DMS114 treated with DMSO at 0.1 percent for 48 hours (cell line): ENCODE data around the gene MFAP2.
"Not testable (repeated sequence)": the region's sequence is repeated elsewhere in the genome, so short reads cannot be mapped to it uniquely, and the experiment has no call there.

ENCODE experiments used
- DNase-seq: peaks from one replicate; lab custom pipeline; 2025; ENCODE audit not compliant: unreplicated experiment; lab: John Stamatoyannopoulos, UW

Gene MFAP2

GRCh38 chr1:16965486-16966067 lies 14.8 kb downstream of the MFAP2 start:
- DNase-seq: no peak

GRCh38 chr1:16964169-16964568 lies 16.3 kb downstream of the MFAP2 start:
- not testable (repeated sequence) for DNase-seq

GRCh38 chr1:16961297-16962133 lies 18.9 kb downstream of the MFAP2 start:
- no peak for DNase-seq

GRCh38 chr1:16960560-16961296 lies 19.7 kb downstream of the MFAP2 start:
- DNase-seq: no peak

GRCh38 chr1:16958475-16958874 lies 21.9 kb downstream of the MFAP2 start:
- DNase-seq: no peak

GRCh38 chr1:16957731-16958130 lies 22.7 kb downstream of the MFAP2 start:
- DNase-seq: no peak

- DNase-seq: no peak
Measured at GRCh38 chr1:16956775-16957174, 23.6 kb downstream of the MFAP2 start.

GRCh38 chr1:16955186-16955585 lies 25.2 kb downstream of the MFAP2 start:
- DNase-seq: no peak

- DNase-seq: no peak
Measured at GRCh38 chr1:16954579-16954978, 25.8 kb downstream of the MFAP2 start.

- not testable (repeated sequence) for DNase-seq
Measured at GRCh38 chr1:16952376-16952775, 28.0 kb downstream of the MFAP2 start.

- DNase-seq: not testable (repeated sequence)
Measured at GRCh38 chr1:16949026-16949425, 31.4 kb downstream of the MFAP2 start.

- not testable (repeated sequence) for DNase-seq
Measured at GRCh38 chr1:16948282-16948891, 32.0 kb downstream of the MFAP2 start.

GRCh38 chr1:16946646-16947045 lies 33.8 kb downstream of the MFAP2 start:
- no peak for DNase-seq

- DNase-seq: not testable (repeated sequence)
Measured at GRCh38 chr1:16946185-16946584, 34.2 kb downstream of the MFAP2 start.

GRCh38 chr1:16945512-16945911 lies 34.9 kb downstream of the MFAP2 start:
- DNase-seq: not testable (repeated sequence)

- no peak for DNase-seq
Measured at GRCh38 chr1:16944038-16944437, 36.4 kb downstream of the MFAP2 start.

GRCh38 chr1:16939386-16940180 lies 40.8 kb downstream of the MFAP2 start:
- DNase-seq: peak; percentile 27

GRCh38 chr1:16938351-16939321 lies 41.8 kb downstream of the MFAP2 start:
- DNase-seq: no peak

- not testable (repeated sequence) for DNase-seq
Measured at GRCh38 chr1:16936580-16936979, 43.8 kb downstream of the MFAP2 start.
